ENCODE measurements around the gene KLHDC2. TPM values are rescaled to one million over a fixed set of nuclear protein-coding genes. Genes with fewer than 3 reads are reported as not detected.

KLHDC2 gene
- total RNA-seq, 1 donor, result 74.1 TPM

DNA sequence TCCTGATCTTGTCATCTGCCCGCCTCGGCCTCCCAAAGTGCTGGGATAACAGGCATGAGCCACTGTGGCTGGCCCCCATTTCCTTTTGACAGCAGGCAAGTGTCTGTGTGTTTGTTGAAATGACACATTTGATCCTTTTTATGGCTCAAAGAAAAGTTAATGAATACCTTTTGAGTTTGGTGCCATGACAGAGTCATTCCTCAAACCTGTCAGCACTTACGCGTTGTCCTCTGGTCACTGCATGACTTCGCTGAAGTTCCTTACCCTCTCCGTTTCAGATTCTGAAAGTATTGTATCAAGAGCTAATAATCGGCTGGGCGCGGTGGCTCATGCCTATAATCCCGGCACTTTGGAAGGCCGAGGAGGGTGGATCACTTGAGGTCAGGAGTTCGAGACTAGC is 52.2 kb downstream of the KLHDC2 start:
- no peak overlapping the region for H3K4me3 ChIP-seq (ENCODE audit: low read depth, low read length)
- no peak for TF ChIP-seq CTCF (IDR thresholded peaks at IDR 0.05; ENCODE audit: insufficient read depth, low read length)
- DNase-seq (ENCODE audit: low read depth), result no peak

- DNase-seq (ENCODE audit: low read depth), result no peak
- TF ChIP-seq CTCF (IDR thresholded peaks at IDR 0.05; ENCODE audit: insufficient read depth, low read length), result no peak
- H3K4me3 ChIP-seq (ENCODE audit: low read depth, low read length), result no peak overlapping the region
These were observed 60.7 kb downstream of the KLHDC2 start for GRCh38 chr14:49828640-49829039.

Other genes starting within 250 kb of the KLHDC2 start
- 822 and 5,262 TPM in 2 replicates for gene RPS29, start 181.8 kb upstream of the KLHDC2 start, total RNA-seq (ENCODE audit: low replicate concordance)
- 10.6 and 33.4 TPM in 2 replicates for gene LRR1, start 169.2 kb upstream of the KLHDC2 start, total RNA-seq (ENCODE audit: low replicate concordance)
- 180 and 525 TPM in 2 replicates for gene RPL36AL, start 147.5 kb upstream of the KLHDC2 start, total RNA-seq (ENCODE audit: low replicate concordance)
- 76.9 and 103 TPM in 2 replicates for gene MGAT2, start 147.4 kb upstream of the KLHDC2 start, total RNA-seq (ENCODE audit: low replicate concordance)
- gene DNAAF2, start 132.9 kb upstream of the KLHDC2 start, total RNA-seq (ENCODE audit: low replicate concordance), result 10.5 and 24.9 TPM in 2 replicates
- 1.1 and 36.2 TPM in 2 replicates for gene POLE2, start 79.9 kb upstream of the KLHDC2 start, total RNA-seq (ENCODE audit: low replicate concordance)
- 4.9 and 12.8 TPM in 2 replicates for gene KLHDC1, start 75.0 kb upstream of the KLHDC2 start, total RNA-seq (ENCODE audit: low replicate concordance)
- 63.9 and 140 TPM in 2 replicates for gene NEMF, start 84.6 kb downstream of the KLHDC2 start, total RNA-seq (ENCODE audit: low replicate concordance)
- 101 and 130 TPM in 2 replicates for gene ARF6, start 124.9 kb downstream of the KLHDC2 start, total RNA-seq (ENCODE audit: low replicate concordance)

Measured in fibroblast of the aortic adventitia (primary cell).